Measurements from ENCODE around the gene GRIN3A.

- TF ChIP-seq CTCF (IDR thresholded peaks at IDR 0.05; ENCODE audit: low read depth, low read length, poor library complexity, severe bottlenecking) (no peak), EZH2phosphoT487 (IDR thresholded peaks at IDR 0.05; ENCODE audit: borderline replicate concordance, low read length) (no peak)
Measured at GRCh38 chr9:101594796-101595195, 143.7 kb downstream of the GRIN3A start, which contains the start of gene PPP3R2.
